GM21786 (cell line): ENCODE data around the gene FAM204A.

ENCODE experiments used
- ATAC-seq: cut with Tn5 transposase; IDR thresholded peaks from one replicate; pipeline ENCODE4 v1.9.1; 2021; ENCODE audit not compliant: unreplicated experiment

Gene FAM204A

DNA sequence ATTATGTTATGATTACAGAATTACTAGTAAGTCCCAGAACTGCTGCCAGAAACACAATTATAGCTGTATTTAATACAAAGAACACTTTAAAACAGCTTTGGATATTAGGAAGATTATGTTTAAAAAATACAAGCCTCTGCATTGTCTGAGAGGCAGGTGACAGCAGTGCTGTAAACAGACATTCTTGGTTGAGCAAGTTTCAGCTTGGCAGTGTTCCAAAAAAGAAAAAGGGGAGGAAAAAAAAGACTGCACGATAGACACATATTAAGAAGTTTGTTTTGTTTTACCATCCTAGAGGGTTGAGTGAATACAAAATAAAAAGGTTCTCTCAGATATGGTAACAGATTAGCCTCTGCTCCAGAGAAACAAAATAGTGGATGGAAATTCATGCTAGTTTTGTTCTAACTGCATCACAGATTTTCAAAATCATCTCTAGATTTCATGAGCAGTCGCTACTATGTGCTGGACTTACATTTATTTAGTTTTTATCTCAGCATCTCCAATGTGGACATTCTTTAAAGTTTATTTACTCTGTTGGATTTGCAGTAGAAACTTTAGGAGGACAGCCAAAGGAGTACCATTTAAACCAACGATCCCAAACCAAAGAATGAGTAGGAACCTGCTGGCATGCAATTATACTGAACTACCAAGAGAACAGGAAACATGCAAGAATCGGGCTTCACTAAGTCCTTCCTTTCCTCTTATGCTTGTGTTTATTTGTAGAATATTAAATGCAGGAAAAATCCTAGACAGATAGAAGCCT is 9.0 kb downstream of the FAM204A start:
- ATAC-seq, result no peak

DNA sequence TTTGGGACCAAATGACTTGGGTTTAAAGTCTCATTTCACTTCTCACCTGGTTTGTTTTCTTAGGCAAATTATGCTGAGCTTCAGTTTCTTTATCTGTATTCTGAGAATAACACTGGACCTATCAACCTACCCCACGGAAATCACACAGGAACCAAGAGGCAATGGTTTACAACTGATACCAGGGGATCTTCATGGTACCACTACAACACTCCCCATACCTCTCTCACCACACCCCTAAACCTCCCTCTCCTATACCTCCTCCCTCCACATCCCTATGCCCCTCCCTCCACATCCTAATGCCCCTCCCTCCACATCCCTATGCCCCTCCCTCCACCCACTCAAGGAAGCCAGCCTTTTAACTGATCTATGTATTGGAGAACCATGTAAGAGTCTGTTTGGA is 9.9 kb downstream of the FAM204A start:
- peak; percentile 82 for ATAC-seq

DNA sequence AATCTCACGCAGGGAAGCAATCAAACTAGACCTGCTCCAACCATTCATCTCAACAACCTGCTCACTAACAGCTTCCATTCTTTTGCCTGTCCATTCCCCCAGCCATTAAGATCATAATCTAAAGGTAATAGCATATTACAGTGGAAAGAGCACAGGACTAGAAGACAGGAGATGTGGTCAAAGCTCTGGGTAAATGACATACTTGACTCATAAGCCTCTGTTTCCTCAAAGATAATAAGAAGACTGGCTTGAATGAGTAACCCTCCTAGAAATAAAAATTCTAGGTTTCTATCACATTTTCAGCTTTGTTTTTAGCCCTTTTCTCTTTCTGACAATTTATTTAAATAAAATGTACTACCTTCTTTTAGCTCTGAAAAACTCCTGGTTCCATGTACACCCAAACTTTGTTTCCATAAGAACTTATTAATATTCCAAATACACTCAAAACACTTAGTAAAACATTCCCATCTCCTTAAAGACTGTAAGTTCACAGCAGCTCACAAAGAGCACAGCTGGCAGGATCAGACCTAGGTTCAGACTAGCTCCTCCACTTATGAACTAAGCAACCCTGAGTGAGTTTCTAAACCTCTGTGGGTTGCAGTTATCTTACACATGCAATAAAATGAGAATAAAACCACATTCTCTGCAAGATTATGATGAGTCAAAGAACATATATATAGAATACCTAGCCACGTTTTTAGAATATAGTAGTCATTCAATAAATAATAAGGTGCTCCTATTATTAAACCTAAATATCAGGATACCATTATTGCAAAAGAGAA is 11.6 kb downstream of the FAM204A start:
- no peak for ATAC-seq

DNA sequence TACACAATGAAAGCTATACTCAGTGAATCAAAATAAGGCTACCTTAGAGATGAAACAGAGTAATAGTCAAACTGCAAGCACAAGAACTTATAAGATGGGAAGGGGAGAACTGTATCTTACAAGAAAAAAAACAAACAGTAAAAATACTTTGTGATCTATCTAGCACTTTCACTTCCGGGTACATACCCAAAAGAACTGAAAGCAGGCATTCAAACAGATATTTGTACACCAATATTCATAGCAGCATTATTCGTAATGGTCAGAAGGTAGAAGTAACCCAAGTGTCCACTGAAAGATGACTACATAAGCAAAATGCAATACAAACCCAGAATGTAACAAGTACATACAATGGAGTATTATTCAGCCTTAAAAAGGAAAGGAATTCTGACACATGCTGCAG is 18.0 kb downstream of the FAM204A start:
- no peak for ATAC-seq

DNA sequence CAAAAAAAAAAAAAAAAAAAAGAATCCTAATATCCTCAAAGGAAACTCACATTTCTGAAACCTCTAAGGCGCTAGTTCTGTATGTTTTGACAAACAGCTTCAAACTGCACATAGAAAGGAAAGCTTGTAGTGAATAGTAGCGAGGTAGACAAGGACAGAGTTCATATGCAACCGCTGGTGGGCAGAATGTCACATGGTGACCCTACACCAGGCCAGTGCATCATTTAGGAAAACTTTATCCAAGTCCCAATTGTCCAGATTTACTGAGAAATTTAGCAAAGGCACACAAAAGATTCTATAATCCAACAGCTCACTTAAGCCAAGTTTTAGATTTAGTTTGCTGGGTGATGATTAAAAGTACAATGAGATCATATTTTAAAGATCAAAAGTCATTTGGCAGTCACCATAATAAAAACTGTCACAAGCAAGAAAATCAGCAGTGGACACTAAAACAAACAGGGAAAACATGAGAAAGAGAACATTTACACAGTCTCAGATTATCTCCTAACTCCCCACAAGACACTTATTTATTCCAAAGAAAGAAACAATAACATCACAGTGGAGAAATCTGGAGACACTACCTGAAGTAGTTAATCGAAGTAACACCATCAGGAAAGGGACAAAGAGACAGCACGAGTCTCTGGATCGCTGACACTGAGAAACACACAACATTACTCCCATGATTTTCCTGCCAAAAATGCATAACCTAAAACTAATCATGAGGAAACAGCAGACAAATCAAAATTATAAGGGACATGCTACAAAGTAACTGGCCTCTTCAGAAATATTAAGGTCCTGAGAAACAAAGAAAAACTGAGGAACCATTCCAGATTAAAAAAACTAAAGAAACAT is 20.2 kb downstream of the FAM204A start:
- ATAC-seq, result no peak

DNA sequence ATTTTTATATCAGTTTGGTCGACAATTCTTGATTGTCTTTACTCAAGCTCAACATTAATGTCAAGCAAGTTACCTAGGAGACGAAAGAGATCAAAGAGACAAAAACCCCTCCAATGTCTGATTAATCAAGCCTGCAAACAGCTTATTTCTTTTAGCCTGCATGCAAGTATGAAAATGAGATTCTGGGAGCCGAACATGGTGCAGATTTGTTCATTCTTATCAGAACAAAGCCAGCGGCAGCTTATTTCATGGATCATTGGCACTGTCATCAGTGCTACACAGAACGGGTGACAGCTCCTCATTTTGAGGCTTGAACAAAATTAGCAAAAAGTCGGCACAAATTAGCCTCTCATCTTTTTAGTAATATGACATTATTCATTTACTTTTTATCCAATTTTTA is 26.5 kb downstream of the FAM204A start:
- ATAC-seq, result no peak

DNA sequence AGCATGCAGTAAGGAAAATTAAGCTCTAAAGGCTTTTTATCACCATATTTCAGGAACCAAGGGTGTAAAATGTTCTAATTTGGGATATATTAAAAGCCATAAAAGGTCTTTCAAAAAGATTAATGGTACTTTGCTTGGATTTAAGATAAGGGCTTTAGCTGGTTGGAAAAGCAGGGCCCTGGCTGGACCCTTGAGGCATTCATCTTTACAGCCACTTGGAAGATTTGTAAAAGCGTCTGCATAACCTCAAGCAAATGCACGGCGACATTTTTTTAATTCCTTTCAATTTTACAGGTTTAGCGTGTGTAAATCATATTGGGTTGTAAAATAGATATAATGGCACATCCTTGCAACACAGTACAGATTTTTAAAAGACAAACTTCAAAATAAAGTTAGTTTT is 27.2 kb downstream of the FAM204A start:
- ATAC-seq, result no peak

DNA sequence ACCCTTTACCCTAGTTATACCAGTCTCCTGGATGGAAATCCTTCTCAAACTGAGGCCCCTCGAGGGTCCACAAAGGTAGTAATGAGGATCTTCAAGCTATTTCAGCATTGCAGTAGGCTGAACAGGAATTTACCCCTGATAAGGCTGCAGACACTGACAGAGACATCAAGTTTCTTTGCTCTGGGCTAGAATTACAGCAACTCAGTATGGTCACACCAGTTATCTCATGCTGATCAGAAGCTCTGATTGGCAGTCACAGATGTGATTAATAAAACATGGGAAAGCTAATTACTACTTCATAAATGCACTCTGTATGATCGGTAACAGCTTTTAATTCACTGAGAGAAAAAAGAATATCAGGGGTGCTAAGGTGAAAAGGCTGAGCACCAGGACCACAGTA is 30.6 kb downstream of the FAM204A start:
- no peak for ATAC-seq

DNA sequence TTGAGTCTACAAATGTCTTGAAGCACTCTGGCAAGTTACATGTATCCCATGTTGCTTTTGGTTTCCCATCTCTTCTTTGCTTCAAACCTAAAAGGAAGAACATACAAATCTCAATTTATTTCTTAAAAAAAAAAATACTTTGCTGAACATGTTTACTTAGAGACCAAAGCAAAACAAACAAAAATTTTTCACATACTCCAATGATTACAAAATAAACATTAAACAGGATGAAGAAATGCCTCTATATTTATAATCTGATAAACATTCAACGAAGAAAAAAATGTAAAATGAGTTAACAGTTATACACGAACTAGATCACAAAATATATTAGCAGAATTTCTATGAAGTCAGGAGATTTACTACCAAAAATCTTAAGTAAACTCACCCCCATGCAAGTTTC is 31.3 kb downstream of the FAM204A start:
- ATAC-seq, result no peak

DNA sequence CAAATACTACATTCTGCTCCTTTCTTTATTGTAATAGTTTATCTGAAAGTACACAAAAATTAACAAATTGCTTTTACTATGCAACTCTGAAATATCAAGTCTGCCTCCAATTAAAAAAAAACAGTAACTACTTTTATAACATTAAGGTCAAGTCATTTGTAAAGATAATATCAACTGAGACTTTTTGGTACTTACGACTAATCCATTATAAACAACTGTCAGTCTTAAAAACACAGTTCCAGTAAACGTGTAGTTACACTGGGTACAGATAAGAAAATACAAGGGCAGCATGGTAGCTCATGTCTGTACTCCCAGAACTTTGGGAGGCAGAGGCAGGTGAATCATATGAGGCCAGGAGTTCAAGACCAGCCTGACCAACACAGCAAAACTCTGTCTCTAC is 32.2 kb downstream of the FAM204A start:
- no peak for ATAC-seq

DNA sequence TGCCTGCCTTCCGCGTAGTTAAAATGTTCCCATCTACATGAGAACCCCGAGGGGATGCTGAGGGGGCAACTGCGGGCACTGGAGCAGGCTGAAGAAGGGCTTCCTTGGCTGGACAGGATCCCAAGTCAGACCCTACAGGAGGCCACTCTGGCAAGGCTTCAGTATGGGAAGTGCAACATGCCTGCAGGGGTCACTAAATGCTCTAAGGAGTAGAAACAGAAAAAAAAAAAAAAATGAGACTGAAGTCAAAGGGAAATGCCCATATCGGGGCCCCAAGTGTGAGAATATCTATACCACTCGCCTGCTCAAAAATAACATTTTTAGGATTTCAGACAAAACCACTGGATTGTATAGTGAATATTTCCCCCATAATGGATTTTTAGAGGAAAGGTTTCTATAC is 33.5 kb downstream of the FAM204A start:
- ATAC-seq, result no peak

DNA sequence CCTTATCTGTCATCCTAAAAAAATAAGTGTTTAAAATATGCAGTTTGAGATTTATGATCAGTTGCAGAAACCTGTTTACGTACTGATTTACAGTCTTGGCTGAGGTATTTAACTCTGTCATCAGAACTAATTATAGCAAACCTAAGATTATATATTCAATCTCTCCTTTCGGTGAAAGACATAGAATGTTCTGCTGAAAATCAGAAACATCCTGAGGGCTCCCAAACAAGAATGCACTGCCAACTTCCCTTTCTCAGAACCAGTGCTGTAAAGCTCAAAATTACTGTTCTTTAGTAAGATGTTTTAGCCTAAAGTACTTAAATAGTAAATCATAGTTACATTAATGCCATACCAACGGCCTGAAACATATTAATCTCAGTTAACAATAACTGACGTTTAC is 34.3 kb downstream of the FAM204A start:
- no peak for ATAC-seq

DNA sequence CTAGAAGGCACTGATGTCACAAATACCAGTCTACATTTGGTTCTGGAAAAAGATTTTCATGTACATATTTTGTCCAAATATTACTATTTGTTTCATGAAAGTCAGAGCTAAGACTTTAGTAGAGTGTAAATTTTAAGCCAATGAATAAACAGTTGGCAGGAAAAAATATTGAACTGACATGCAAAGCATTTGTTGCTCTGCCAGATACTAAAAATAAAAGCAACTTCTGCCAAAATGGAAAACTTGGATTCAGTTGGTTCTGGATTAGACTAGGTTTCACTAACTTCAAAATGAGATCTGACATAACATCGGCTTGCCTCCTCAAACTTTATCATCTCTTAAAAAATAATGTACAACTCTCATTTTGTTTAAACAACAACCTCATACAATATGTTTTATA is 34.9 kb downstream of the FAM204A start:
- ATAC-seq, result no peak

DNA sequence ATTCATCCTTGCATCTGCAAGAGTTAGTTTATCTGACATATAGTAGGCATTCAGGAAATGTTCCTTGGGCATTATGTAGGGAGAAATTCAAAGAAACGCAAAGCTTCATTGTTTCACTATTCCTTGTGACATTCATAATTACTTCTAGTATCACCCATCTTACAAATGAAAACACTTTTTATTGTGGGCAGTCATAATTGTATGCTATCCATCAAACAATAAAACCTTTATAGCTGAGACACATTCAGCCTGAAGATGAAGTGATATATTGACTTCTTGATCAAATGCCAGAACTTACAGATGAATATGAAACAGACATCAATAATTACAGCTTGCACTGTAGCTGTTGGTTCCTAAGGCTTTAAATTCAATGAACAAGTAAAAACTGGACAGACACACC is 36.4 kb downstream of the FAM204A start:
- ATAC-seq, result no peak

DNA sequence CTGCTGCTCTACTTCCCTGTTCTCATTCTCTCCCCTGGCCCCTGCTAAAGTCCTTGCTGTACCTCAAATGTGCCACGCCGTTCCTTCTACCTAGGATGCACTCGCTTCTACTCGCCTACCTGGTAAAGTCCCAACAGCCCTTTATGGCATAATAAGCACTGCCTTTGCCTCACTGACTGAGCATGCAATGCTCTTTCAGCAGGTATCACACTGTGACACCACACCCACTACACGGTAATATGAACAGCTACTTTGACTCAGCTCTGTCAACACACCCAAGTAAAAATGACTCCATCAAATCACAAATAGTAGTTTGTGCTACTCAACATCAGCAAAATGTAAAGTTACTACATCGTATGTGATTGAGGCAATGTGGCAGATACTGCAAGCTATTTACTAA is 37.6 kb downstream of the FAM204A start:
- no peak for ATAC-seq

DNA sequence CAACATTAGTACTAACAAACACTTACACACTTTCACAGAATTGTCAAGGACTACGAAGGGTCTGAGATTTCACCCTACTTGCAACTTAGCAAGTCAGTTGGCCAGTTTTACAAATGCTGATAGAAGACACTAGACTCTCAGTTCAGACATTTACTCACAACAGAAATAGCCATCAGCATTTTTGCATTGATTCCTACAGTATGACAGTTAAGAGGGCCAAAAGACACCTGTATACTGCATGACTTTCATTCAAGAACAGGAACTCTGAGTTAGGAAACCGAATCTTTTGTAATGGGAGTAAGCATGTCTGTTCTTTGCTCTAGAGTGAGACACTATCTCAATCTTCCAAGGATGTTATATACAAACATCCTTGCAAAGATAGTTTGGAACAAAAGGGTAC is 40.9 kb downstream of the FAM204A start:
- ATAC-seq, result no peak

DNA sequence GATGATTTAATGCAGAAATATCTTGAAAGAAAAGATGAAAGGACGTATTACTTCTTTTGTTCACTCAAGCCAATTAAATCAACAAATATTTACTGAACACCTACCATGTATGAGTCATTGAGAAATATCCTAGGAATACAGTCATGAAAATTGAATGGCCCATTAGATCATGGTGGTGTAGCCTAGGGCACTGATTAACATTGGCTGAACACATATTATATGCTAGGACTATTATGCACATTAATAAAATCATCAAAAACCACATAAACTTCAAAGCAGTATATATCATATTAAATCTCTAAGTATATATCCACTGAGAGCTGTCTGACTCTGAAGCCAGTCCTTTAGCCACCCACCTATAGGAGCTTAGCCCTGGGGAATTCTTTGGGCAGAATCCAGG is 41.8 kb downstream of the FAM204A start:
- no peak for ATAC-seq

DNA sequence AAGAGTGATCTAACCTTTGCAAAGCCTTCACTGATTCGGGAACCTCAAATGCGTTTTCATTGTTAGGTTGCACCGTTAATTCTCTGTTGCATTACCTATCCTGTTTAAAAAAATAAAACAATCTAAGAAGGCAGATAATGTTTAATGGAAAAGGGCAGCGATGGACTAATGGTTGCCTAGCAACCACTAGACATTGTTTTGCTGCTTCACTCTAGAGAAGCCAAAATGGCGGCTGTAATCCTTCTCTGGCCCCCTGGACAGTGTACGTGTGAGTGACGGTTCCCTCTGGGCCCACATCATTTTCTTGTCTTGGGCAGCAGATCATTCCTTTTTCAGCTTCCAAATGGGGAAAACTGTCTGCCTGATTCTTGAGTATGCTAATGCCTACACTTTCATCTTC is 43.3 kb downstream of the FAM204A start:
- no peak for ATAC-seq

DNA sequence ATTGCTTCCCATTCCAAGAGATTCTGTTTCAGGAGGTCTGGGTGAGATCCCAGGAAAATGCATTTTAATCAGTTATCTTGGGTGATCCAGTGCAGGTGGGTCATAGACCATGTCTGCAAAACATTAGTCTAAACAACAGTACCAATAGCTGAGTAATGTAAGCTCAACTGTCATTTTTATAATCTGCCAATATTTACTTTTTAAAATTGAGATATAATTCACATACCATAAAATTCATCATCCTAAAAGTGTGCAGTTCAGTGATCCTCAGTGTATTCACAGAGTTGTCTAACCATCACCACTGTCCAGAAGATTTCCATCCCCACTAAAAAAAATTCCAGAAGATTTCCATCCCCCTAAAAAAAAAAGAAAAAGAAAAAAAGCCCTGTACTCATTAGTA is 51.0 kb downstream of the FAM204A start:
- ATAC-seq, result no peak

DNA sequence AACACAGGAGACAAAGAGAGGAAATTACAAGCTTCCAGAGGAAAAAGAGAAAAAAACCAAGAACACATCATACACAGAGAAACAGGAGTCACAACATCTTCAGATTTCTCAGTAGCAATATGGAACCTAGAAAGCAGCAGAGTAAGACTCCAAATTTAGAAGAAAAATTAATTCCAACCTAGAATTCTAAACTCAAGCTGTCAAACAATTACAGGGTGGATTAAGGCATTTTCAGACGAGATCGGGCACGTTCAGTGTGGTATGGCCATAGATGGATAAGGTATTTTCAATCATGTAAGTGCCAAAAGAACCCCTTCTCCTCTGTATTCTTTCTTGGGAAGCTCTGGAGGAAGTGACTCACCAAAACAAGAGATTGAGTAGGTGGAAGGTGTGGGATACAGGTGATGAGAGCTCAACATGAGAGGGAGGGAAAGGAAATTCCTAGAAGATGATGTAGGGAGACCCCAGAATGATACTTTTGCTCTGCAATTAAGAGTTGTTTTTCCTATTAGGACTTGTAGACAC is 51.6 kb downstream of the FAM204A start:
- ATAC-seq, result no peak

DNA sequence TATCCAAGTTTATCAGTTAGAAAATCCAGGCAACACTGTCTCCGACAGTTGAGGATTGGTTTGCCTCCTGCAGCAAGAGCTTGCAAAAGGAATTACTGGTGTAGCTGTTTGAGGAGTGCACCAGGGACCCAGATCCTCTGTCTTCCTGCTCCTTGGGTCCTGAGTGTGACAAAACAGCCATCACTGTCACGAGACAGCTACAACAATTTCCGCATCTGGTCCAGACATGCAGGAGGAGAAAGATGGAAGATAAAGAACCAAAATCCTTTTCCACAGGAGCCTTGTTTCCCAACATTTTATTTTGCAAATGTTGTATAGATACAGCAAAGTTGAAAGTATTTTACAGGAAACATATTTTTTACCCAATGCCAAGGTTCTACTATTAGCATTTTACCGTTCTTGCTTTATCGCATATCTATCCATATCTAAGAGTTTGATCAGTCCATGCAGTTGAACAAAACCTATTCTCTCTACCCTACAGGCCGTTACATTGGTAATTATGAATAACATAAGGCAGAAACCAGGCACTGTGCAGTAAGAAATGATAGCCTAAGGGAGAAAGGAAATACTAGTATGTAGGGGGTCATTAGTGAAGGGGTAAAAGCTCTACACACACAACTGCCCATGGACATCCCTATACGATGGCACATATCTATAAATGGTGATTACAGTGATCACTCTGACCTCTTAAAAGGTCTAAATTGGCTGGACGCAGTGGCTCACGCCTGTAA is 54.9 kb downstream of the FAM204A start:
- ATAC-seq, result no peak
